Measurements from ENCODE around the gene NAA11.

Gene NAA11

GRCh38 chr4:79297479-79297878, 28.4 kb downstream of the NAA11 start:
- TF ChIP-seq ZNF19 (tag by site-specific recombination; IDR thresholded peaks at IDR 0.05; ENCODE audit: low read depth): no peak
- no peak for TF ChIP-seq YY1 (tag by site-specific recombination; IDR thresholded peaks at IDR 0.05)
- TF ChIP-seq INSM2 (tag by site-specific recombination; IDR thresholded peaks at IDR 0.05): no peak
- no peak for TF ChIP-seq ZNF585B (tag by site-specific recombination; IDR thresholded peaks at IDR 0.05)
- TF ChIP-seq REPIN1 (tag by site-specific recombination; IDR thresholded peaks at IDR 0.05; ENCODE audit: low read depth): no peak
- no peak for TF ChIP-seq ZNF610 (tag by site-specific recombination; IDR thresholded peaks at IDR 0.05; ENCODE audit: borderline replicate concordance)
- no peak for TF ChIP-seq SP3 (tag by site-specific recombination; IDR thresholded peaks at IDR 0.05)
- no peak for TF ChIP-seq ZNF133 (tag by site-specific recombination; IDR thresholded peaks at IDR 0.05)
- no peak for TF ChIP-seq ZNF558 (tag by site-specific recombination; IDR thresholded peaks at IDR 0.05)
- no peak for TF ChIP-seq ZNF132 (tag by site-specific recombination; IDR thresholded peaks at IDR 0.05; ENCODE audit: borderline replicate concordance)
- TF ChIP-seq MZF1 (tag by site-specific recombination; IDR thresholded peaks at IDR 0.05; ENCODE audit: borderline replicate concordance): no peak
- TF ChIP-seq ZNF660 (tag by site-specific recombination; IDR thresholded peaks at IDR 0.05): no peak
- TF ChIP-seq OSR2 (tag by site-specific recombination; IDR thresholded peaks at IDR 0.05): no peak
- TF ChIP-seq ZNF211 (tag by site-specific recombination; IDR thresholded peaks at IDR 0.05; ENCODE audit: low read depth): no peak
- no peak for TF ChIP-seq IKZF3 (tag by site-specific recombination; IDR thresholded peaks at IDR 0.05)
- TF ChIP-seq ZNF221 (tag by site-specific recombination; IDR thresholded peaks at IDR 0.05; ENCODE audit: borderline replicate concordance): no peak
- CTCF ChIA-PET: no interaction called here
- Histone ChIP-seq H3K36me3 (ENCODE audit: control insufficient read depth in 2 of 2, insufficient read depth in 1 of 2, low read length in 2 of 2) (no peaks in the 10 kb centered on the region), H3K4me3 (ENCODE audit: low read depth, low read length) (no peak overlapping the region), H3K27ac (ENCODE audit: extremely low read depth, low read depth, low read length) (no peak overlapping the region), H3K4me1 (ENCODE audit: control insufficient read depth, insufficient read depth, low read length) (no peaks in the 10 kb centered on the region), H3K9me3 (ENCODE audit: control insufficient read depth, insufficient read depth, low read depth, low read length) (no peaks in the 10 kb centered on the region)
- POLR2A ChIA-PET: no interaction called here

- Histone ChIP-seq H3K4me3 (ENCODE audit: low read depth, low read length) (no peak overlapping the region), H3K9me3 (ENCODE audit: control insufficient read depth, insufficient read depth, low read depth, low read length) (no peaks in the 10 kb centered on the region), H3K36me3 (ENCODE audit: control insufficient read depth in 2 of 2, insufficient read depth in 1 of 2, low read length in 2 of 2) (no peaks in the 10 kb centered on the region), H3K4me1 (ENCODE audit: control insufficient read depth, insufficient read depth, low read length) (no peaks in the 10 kb centered on the region), H3K27ac (ENCODE audit: extremely low read depth, low read depth, low read length) (no peak overlapping the region)
- POLR2A ChIA-PET: no interaction called here
- TF ChIP-seq PRDM1 (tag by site-specific recombination; IDR thresholded peaks at IDR 0.05): no peak
- TF ChIP-seq ZNF19 (tag by site-specific recombination; IDR thresholded peaks at IDR 0.05; ENCODE audit: low read depth): no peak
- no peak for TF ChIP-seq KLF17 (tag by site-specific recombination; IDR thresholded peaks at IDR 0.05)
- no peak for TF ChIP-seq PATZ1 (tag by site-specific recombination; IDR thresholded peaks at IDR 0.05)
- no peak for TF ChIP-seq ZNF16 (tag by site-specific recombination; IDR thresholded peaks at IDR 0.05; ENCODE audit: low read depth)
- no peak for TF ChIP-seq ZNF645 (tag by site-specific recombination; IDR thresholded peaks at IDR 0.05)
- no peak for TF ChIP-seq GLIS1 (tag by site-specific recombination; IDR thresholded peaks at IDR 0.05)
- no peak for TF ChIP-seq ZBTB11 (tag by site-specific recombination; conservative IDR thresholded peaks at IDR 0.05; ENCODE audit: low read depth)
- no peak for TF ChIP-seq ZNF146 (tag by site-specific recombination; IDR thresholded peaks at IDR 0.05)
- TF ChIP-seq ZNF677 (tag by site-specific recombination; IDR thresholded peaks at IDR 0.05): no peak
- CTCF ChIA-PET: no interaction called here
These were observed 29.0 kb downstream of the NAA11 start for GRCh38 chr4:79296768-79297428.
